ENCODE results near the gene EHHADH. TPM values are rescaled to one million over a fixed set of nuclear protein-coding genes. Genes with fewer than 3 reads are reported as not detected.

EHHADH gene
- total RNA-seq, 4 donors from 2014 or later: 1.4 to 3.4 (median 1.7) TPM

- no peak for TF ChIP-seq POLR2A (IDR thresholded peaks at IDR 0.05)
- TF ChIP-seq, protein P1, sequence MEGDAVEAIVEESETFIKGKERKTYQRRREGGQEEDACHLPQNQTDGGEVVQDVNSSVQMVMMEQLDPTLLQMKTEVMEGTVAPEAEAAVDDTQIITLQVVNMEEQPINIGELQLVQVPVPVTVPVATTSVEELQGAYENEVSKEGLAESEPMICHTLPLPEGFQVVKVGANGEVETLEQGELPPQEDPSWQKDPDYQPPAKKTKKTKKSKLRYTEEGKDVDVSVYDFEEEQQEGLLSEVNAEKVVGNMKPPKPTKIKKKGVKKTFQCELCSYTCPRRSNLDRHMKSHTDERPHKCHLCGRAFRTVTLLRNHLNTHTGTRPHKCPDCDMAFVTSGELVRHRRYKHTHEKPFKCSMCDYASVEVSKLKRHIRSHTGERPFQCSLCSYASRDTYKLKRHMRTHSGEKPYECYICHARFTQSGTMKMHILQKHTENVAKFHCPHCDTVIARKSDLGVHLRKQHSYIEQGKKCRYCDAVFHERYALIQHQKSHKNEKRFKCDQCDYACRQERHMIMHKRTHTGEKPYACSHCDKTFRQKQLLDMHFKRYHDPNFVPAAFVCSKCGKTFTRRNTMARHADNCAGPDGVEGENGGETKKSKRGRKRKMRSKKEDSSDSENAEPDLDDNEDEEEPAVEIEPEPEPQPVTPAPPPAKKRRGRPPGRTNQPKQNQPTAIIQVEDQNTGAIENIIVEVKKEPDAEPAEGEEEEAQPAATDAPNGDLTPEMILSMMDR (IDR thresholded peaks at IDR 0.05 in 4 of 5, conservative IDR thresholded peaks at IDR 0.05 in 1 of 5): no peak
- H3K9me3 ChIP-seq: no peaks in the 10 kb centered on the region
- H3K27me3 ChIP-seq: no peaks in the 10 kb centered on the region
- in situ Hi-C loops (cut with MboI; ENCODE audit: low sequenced_read_pairs in 4 of 4) (loop anchor here in 2 of 4 donors (25.0 kb wide), 1 partner anchor 308 kb away; no protein-coding TSS in a partner anchor), intact Hi-C loops (cut with DNase I; ENCODE audit: low total_unique reads) (no loop called here)
- ATAC-seq (no peak), DNase-seq (no peak)
- no peaks in the 10 kb centered on the region for H3K4me1 ChIP-seq
- H3K4me3 ChIP-seq: no peak overlapping the region
- no peak overlapping the region for H3K27ac ChIP-seq
- H3K36me3 ChIP-seq: no peaks in the 10 kb centered on the region
Measured at GRCh38 chr3:185195652-185196051, 58.2 kb downstream of the EHHADH start.

GRCh38 chr3:185188816-185189215 lies 65.0 kb downstream of the EHHADH start:
- DNase-seq: no peak
- no peak for ATAC-seq
- Histone ChIP-seq H3K9me3 (no peaks in the 10 kb centered on the region), H3K36me3 (no peaks in the 10 kb centered on the region), H3K27me3 (no peaks in the 10 kb centered on the region), H3K27ac (no peak overlapping the region), H3K4me3 (no peak overlapping the region), H3K4me1 (no peaks in the 10 kb centered on the region)
- in situ Hi-C loops (cut with MboI; ENCODE audit: low sequenced_read_pairs in 4 of 4): loop anchor here in 2 of 4 donors (25.0 kb wide), 1 partner anchor 302 kb away; no protein-coding TSS in a partner anchor
- TF ChIP-seq POLR2A (IDR thresholded peaks at IDR 0.05): no peak
- TF ChIP-seq, protein P1 (IDR thresholded peaks at IDR 0.05 in 4 of 5, conservative IDR thresholded peaks at IDR 0.05 in 1 of 5): no peak
- intact Hi-C loops (cut with DNase I; ENCODE audit: low total_unique reads): no loop called here

- no peaks in the 10 kb centered on the region for H3K27me3 ChIP-seq
- ATAC-seq: no peak
- no peak for DNase-seq
- no peak overlapping the region for H3K27ac ChIP-seq
- intact Hi-C loops (cut with DNase I; ENCODE audit: low total_unique reads): no loop called here
- H3K4me3 ChIP-seq: no peak overlapping the region
- H3K4me1 ChIP-seq: no peaks in the 10 kb centered on the region
- H3K9me3 ChIP-seq: no peaks in the 10 kb centered on the region
- in situ Hi-C loops (cut with MboI; ENCODE audit: low sequenced_read_pairs in 4 of 4): loop anchor here in 2 of 4 donors (25.0 kb wide), 1 partner anchor 300 kb away; no protein-coding TSS in a partner anchor
- no peaks in the 10 kb centered on the region for H3K36me3 ChIP-seq
- TF ChIP-seq, protein P1 (IDR thresholded peaks at IDR 0.05 in 4 of 5, conservative IDR thresholded peaks at IDR 0.05 in 1 of 5): no peak
Measured at GRCh38 chr3:185187391-185187790, 66.5 kb downstream of the EHHADH start.

DNA sequence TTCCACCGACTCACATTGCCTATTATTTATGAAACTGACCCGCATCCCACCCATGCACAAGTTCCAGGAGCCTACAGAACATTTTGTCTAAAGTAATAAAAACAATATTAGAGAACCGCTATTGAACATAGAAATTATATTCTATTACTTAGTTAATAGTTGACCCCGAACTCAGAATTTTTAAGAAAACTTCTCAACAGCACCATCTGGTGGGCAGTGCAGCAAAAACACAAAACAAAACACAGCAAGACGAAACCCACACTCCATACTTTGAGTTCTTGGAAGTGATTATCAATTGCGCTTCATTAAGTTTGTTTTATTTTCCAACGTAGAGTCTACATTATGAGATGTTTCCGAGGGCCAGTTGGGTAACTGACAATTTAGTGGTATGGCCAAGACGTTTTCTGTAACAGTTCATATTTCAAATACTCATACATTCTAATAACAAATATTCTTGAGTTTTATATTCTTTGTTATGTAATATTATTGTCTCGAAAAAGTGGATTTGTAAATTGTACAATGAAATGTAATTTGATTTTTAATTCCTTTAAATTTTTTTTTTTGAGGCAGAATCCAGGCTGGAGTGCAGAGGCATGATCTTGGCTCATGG lies 77.0 kb downstream of the EHHADH start:
- TF ChIP-seq POLR2A (IDR thresholded peaks at IDR 0.05): no peak
- TF ChIP-seq, protein P1 (IDR thresholded peaks at IDR 0.05 in 4 of 5, conservative IDR thresholded peaks at IDR 0.05 in 1 of 5): peak in 4 of 5 experiments; percentile 18 to 55 (median 46)
- intact Hi-C loops (cut with DNase I; ENCODE audit: low total_unique reads) (loop anchor here (5.0 kb wide), 1 partner anchor 300 kb away; no protein-coding TSS in a partner anchor), in situ Hi-C loops (cut with MboI; ENCODE audit: low sequenced_read_pairs in 4 of 4) (loop anchor here in 2 of 4 donors (25.0 kb wide), 1 partner anchor 290 kb away; no protein-coding TSS in a partner anchor)
- Histone ChIP-seq H3K4me3 (no peak overlapping the region), H3K27ac (no peak overlapping the region), H3K4me1 (no peaks in the 10 kb centered on the region), H3K9me3 (no peaks in the 10 kb centered on the region), H3K36me3 (no peaks in the 10 kb centered on the region), H3K27me3 (no peaks in the 10 kb centered on the region)
- no peak for DNase-seq
- ATAC-seq: no peak
